ENCODE data around the gene LMAN2L.

LMAN2L gene

DNA sequence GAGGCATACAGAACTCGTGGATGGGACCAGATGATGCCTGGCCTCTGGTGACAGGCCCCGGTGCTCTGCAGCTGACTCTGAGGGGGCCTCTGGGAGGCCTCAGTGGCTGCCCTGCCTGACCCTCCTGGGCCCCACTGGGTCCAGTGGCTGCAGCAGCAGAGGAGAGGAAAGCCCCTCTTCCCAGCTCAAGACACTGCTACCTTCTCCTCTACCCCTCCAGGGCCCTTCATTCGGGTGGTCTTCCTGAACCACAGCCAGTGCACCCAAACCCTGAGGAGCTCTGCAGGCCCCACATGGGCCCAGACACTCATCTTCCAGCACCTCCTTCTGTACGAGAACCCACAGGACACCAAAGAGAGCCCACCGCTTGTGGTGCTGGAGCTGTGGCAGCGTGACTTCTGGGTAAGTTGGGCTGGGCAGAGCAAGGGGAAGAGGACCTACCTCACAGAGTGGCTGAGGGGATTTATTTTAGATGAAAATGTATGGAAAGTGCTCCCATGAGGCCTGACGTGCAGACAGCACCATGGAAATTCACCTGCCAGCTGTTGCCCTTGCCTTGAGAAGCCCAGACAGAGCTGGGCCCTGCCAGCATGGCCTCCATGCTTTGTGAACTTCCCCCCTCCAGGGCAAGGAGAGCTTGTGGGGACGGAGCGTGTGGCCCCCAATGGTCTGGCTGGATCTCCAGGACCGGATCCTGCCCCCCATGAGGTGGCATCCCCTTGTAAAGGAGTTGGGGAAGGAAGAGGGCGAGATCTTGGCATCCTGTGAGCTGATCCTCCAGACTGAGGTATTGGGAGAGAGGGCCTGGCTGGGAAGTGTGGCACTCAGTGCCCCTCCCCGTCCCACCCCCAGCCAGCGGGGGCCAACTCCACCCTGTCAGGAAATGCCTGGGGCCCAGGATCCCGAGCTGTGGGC is 46.3 kb downstream of the LMAN2L start:
- no peak overlapping the region for H3K9ac ChIP-seq (ENCODE audit: low read length in 2 of 2)
- H3K36me3 ChIP-seq (ENCODE audit: control insufficient read depth in 2 of 2, insufficient read depth in 2 of 2, low read length in 2 of 2), result no peaks in the 10 kb centered on the region
- no peaks in the 10 kb centered on the region for H3K27me3 ChIP-seq (ENCODE audit: control insufficient read depth in 1 of 2, insufficient read depth in 2 of 2, low read length in 2 of 2)
- no peak overlapping the region for H3K4me3 ChIP-seq (ENCODE audit: low read length in 2 of 2)
- no peaks in the 10 kb centered on the region for H3K4me1 ChIP-seq (ENCODE audit: control insufficient read depth, insufficient read depth, low read length)
- no peak overlapping the region for H3K27ac ChIP-seq (ENCODE audit: low read length)
- no peaks in the 10 kb centered on the region for H3K9me3 ChIP-seq (ENCODE audit: control insufficient read depth in 2 of 2, low read length in 2 of 2)

DNA sequence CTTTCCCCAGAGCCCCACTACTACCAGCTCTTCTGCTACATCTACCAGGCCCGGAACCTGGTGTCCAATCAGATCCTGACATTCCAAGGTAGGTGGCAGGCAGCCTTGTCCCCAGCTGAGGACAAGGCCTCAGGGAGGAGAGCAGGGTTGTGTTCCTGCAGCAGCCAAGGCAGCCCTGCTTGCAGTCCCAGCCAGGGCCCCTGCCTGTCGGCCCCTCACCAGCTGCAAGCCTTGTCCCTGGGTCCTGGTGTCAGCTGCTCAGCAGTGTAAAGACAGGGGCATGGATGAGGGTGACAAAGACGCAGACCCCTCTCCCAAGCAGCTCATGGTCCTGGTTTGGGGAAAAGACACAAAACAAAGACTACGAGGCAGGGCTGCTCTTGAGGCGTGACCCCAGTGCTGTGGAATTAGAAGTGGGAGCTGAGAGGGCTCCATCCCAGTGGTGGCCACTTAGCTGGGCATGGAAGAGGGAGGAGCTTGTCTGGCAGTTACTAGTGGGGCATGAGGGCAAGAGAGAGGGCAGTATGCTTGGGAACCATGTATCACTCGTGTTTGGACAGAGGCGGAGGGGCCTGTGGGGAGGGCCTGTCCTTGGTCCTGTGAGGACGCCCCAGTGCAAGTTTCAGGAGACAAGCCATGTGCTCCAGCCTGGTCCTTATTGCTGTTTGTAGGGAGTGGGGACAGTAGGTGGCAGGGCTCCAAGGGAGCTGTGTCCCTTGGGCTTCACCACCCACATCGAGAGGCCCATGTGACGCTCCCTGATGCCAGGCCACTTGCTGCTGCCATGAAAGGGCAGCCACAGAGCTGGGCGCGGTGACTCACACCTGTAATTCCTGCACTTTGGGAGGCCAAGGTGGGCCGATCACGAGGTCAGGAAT is 47.5 kb downstream of the LMAN2L start:
- no peak overlapping the region for H3K27ac ChIP-seq (ENCODE audit: low read length)
- H3K27me3 ChIP-seq (ENCODE audit: control insufficient read depth in 1 of 2, insufficient read depth in 2 of 2, low read length in 2 of 2), result peaks cover 0 to under 1% of the 10 kb centered on the region in 2 donors
- H3K9me3 ChIP-seq (ENCODE audit: control insufficient read depth in 2 of 2, low read length in 2 of 2), result no peaks in the 10 kb centered on the region
- H3K36me3 ChIP-seq (ENCODE audit: control insufficient read depth in 2 of 2, insufficient read depth in 2 of 2, low read length in 2 of 2), result no peaks in the 10 kb centered on the region
- H3K4me1 ChIP-seq (ENCODE audit: control insufficient read depth, insufficient read depth, low read length), result no peaks in the 10 kb centered on the region
- H3K4me3 ChIP-seq (ENCODE audit: low read length in 2 of 2), result no peak overlapping the region
- no peak overlapping the region for H3K9ac ChIP-seq (ENCODE audit: low read length in 2 of 2)

DNA sequence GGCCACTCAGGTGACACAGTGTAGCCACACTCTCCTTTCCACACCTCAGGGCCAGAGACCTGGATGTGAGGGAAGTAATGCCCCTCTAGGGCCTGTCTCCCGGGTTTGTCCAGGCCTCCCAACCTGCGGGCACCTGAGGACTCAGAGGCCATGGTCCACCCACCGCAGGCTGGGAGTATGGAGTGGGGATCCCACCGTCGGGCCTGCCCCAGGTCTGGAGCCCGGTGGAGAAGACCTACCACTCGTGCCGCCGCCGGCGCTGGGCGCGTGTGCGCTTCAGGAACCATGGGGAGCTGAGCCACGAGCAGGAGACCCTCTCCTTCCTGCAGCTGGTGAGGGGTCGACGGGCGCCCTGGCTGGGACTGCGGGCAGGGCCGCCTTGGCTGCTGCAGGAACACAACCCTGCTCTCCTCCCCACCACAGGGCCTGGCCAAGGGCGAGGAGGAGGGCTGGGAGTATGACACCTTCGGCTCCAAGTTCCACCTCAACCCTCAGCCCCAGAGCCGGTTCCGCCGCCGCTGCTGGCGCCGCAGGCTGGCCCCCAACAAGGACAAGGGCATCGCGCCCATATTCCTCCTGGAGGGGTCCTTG is 48.7 kb downstream of the LMAN2L start:
- H3K9me3 ChIP-seq (ENCODE audit: control insufficient read depth in 2 of 2, low read length in 2 of 2), result no peaks in the 10 kb centered on the region
- H3K4me1 ChIP-seq (ENCODE audit: control insufficient read depth, insufficient read depth, low read length), result no peaks in the 10 kb centered on the region
- H3K27me3 ChIP-seq (ENCODE audit: control insufficient read depth in 1 of 2, insufficient read depth in 2 of 2, low read length in 2 of 2), result peaks cover 2 to 5% of the 10 kb centered on the region in 2 donors
- no peaks in the 10 kb centered on the region for H3K36me3 ChIP-seq (ENCODE audit: control insufficient read depth in 2 of 2, insufficient read depth in 2 of 2, low read length in 2 of 2)
- no peak overlapping the region for H3K4me3 ChIP-seq (ENCODE audit: low read length in 2 of 2)
- no peak overlapping the region for H3K27ac ChIP-seq (ENCODE audit: low read length)
- no peak overlapping the region for H3K9ac ChIP-seq (ENCODE audit: low read length in 2 of 2)

GRCh38 chr2:96690306-96691021 is 49.4 kb downstream of the LMAN2L start:
- peaks cover 7 to 11% of the 10 kb centered on the region in 2 donors for H3K27me3 ChIP-seq (ENCODE audit: control insufficient read depth in 1 of 2, insufficient read depth in 2 of 2, low read length in 2 of 2)
- no peak overlapping the region for H3K27ac ChIP-seq (ENCODE audit: low read length)

DNA sequence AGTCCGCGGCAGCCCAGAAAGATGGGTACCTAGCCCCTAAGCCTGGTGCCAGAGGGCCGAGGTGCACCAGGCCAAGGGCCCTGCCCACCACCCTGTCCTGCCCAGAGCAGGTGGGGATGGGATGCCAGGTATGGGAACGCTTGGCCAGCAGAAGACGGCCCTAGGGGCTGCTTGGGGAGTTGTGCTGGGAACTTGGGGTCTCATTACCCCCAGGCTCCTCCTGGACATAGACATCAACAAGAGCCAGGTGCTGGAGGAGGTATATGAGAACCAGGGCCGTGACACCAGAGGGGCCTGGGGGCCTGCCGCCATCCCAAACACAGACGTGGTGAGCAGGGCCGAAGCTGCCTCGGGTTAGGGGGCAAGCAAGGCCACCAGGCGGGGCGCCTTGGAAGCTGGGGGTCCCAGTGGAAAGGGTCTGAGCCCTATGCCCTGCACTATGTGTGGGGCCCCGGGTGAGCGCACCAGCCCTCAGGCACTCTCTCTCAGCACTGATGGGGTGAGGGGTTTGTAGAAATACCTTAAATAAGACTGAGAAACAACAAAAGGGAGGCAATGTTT is 50.4 kb downstream of the LMAN2L start:
- no peak overlapping the region for H3K27ac ChIP-seq (ENCODE audit: low read length)
- H3K36me3 ChIP-seq (ENCODE audit: control insufficient read depth in 2 of 2, insufficient read depth in 2 of 2, low read length in 2 of 2), result no peaks in the 10 kb centered on the region
- peaks cover 10 to 11% of the 10 kb centered on the region in 2 donors for H3K27me3 ChIP-seq (ENCODE audit: control insufficient read depth in 1 of 2, insufficient read depth in 2 of 2, low read length in 2 of 2)

More at GRCh38 chr2:96690306-96691021, 49.4 kb downstream of the LMAN2L start:
- H3K4me1 ChIP-seq (ENCODE audit: control insufficient read depth, insufficient read depth, low read length), result peaks cover 2% of the 10 kb centered on the region
- H3K9me3 ChIP-seq (ENCODE audit: control insufficient read depth in 2 of 2, low read length in 2 of 2), result no peaks in the 10 kb centered on the region
- no peak overlapping the region for H3K4me3 ChIP-seq (ENCODE audit: low read length in 2 of 2)
- no peaks in the 10 kb centered on the region for H3K36me3 ChIP-seq (ENCODE audit: control insufficient read depth in 2 of 2, insufficient read depth in 2 of 2, low read length in 2 of 2)
- no peak overlapping the region for H3K9ac ChIP-seq (ENCODE audit: low read length in 2 of 2)

DNA sequence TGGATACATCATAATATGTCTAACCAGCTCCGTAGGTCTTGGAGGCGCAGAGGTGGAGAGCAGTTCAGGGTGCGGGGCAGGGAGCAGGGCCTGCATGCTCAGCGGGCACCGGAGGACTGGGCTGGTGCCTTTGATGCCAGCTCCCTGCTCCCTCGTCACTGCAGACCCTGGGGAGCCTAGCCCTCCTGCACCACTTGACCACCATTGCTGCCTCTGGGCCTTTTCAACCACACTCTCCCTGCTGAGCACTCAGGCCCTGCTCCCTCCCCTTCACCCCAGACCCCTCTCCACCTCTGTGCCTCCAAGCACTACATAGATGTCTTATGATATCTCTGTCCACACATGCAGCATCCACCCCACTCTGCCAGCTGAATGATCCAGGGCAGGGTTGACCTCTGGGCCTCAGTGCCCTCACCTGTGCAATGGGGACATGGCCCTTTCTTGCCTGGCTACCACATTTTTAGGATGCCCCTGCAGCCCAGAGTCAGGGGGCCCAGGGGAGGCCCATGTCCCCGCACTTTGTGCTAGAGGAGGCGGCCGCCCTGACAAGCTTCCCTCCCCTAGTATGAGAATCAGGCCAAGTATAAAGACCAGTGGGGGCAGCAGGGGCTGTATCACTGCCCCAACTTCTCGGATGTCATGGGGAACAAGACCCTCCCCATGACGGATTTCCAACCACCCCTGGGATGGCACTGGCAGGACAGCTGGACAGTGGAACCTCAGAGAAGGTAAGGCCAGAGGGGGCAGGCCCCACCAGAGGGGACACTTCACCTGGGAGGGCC is 51.0 kb downstream of the LMAN2L start:
- H3K27me3 ChIP-seq (ENCODE audit: control insufficient read depth in 1 of 2, insufficient read depth in 2 of 2, low read length in 2 of 2), result peaks cover 11 to 13% of the 10 kb centered on the region in 2 donors
- no peak overlapping the region for H3K4me3 ChIP-seq (ENCODE audit: low read length in 2 of 2)
- no peak overlapping the region for H3K9ac ChIP-seq (ENCODE audit: low read length in 2 of 2)
- peaks cover 5% of the 10 kb centered on the region for H3K4me1 ChIP-seq (ENCODE audit: control insufficient read depth, insufficient read depth, low read length)
- no peaks in the 10 kb centered on the region for H3K9me3 ChIP-seq (ENCODE audit: control insufficient read depth in 2 of 2, low read length in 2 of 2)
- no peaks in the 10 kb centered on the region for H3K36me3 ChIP-seq (ENCODE audit: control insufficient read depth in 2 of 2, insufficient read depth in 2 of 2, low read length in 2 of 2)
- H3K27ac ChIP-seq (ENCODE audit: low read length), result no peak overlapping the region

More for the DNA sequence above, 50.4 kb downstream of the LMAN2L start:
- Histone ChIP-seq H3K4me3 (ENCODE audit: low read length in 2 of 2) (no peak overlapping the region), H3K4me1 (ENCODE audit: control insufficient read depth, insufficient read depth, low read length) (peaks cover 5% of the 10 kb centered on the region), H3K9ac (ENCODE audit: low read length in 2 of 2) (no peak overlapping the region), H3K9me3 (ENCODE audit: control insufficient read depth in 2 of 2, low read length in 2 of 2) (no peaks in the 10 kb centered on the region)

- no peaks in the 10 kb centered on the region for H3K36me3 ChIP-seq (ENCODE audit: control insufficient read depth in 2 of 2, insufficient read depth in 2 of 2, low read length in 2 of 2)
- no peak overlapping the region for H3K27ac ChIP-seq (ENCODE audit: low read length)
- H3K4me3 ChIP-seq (ENCODE audit: low read length in 2 of 2), result no peak overlapping the region
- H3K9me3 ChIP-seq (ENCODE audit: control insufficient read depth in 2 of 2, low read length in 2 of 2), result no peaks in the 10 kb centered on the region
- no peak overlapping the region for H3K9ac ChIP-seq (ENCODE audit: low read length in 2 of 2)
- H3K27me3 ChIP-seq (ENCODE audit: control insufficient read depth in 1 of 2, insufficient read depth in 2 of 2, low read length in 2 of 2), result peaks cover 11 to 13% of the 10 kb centered on the region in 2 donors
- H3K4me1 ChIP-seq (ENCODE audit: control insufficient read depth, insufficient read depth, low read length), result peaks cover 5% of the 10 kb centered on the region
Measured at GRCh38 chr2:96687711-96688640, 51.9 kb downstream of the LMAN2L start.

GRCh38 chr2:96687266-96687665 is 52.6 kb downstream of the LMAN2L start:
- Histone ChIP-seq H3K9ac (ENCODE audit: low read length in 2 of 2) (no peak overlapping the region), H3K4me3 (ENCODE audit: low read length in 2 of 2) (no peak overlapping the region), H3K9me3 (ENCODE audit: control insufficient read depth in 2 of 2, low read length in 2 of 2) (no peaks in the 10 kb centered on the region), H3K27me3 (ENCODE audit: control insufficient read depth in 1 of 2, insufficient read depth in 2 of 2, low read length in 2 of 2) (peaks cover 11 to 13% of the 10 kb centered on the region in 2 donors), H3K27ac (ENCODE audit: low read length) (no peak overlapping the region), H3K36me3 (ENCODE audit: control insufficient read depth in 2 of 2, insufficient read depth in 2 of 2, low read length in 2 of 2) (no peaks in the 10 kb centered on the region), H3K4me1 (ENCODE audit: control insufficient read depth, insufficient read depth, low read length) (peaks cover 5% of the 10 kb centered on the region)
